Astrocyte of the cerebellum (primary cell): ENCODE data around the gene TNFRSF25.

Experiments used
- DNase-seq: peaks from one replicate; pipeline ENCODE4 v3.0.0-alpha.2; 2011; ENCODE audit warnings: low read depth
- H3K4me3 ChIP-seq: 2 replicates; pipeline ENCODE4 v1.5.1; 2011; ENCODE audit warnings: mild to moderate bottlenecking, low read depth, low read length, moderate library complexity
- in situ Hi-C: cut with HindIII; loops from 2 replicates; pipeline ENCODE4 v1.10.0; 2017; ENCODE audit warnings: low sequenced_read_pairs
- TF ChIP-seq, protein P1 (sequence below): IDR thresholded peaks from 2 replicates; pipeline ENCODE4 v1.5.1; 2012; ENCODE audit warnings: low read length, low read depth, moderate library complexity, mild to moderate bottlenecking; ENCODE audit errors: missing control alignments

TNFRSF25 gene

GRCh38 chr1:6426972-6427350, 39.0 kb downstream of the TNFRSF25 start:
- in situ Hi-C loops, result no loop called here
- TF ChIP-seq, protein P1, sequence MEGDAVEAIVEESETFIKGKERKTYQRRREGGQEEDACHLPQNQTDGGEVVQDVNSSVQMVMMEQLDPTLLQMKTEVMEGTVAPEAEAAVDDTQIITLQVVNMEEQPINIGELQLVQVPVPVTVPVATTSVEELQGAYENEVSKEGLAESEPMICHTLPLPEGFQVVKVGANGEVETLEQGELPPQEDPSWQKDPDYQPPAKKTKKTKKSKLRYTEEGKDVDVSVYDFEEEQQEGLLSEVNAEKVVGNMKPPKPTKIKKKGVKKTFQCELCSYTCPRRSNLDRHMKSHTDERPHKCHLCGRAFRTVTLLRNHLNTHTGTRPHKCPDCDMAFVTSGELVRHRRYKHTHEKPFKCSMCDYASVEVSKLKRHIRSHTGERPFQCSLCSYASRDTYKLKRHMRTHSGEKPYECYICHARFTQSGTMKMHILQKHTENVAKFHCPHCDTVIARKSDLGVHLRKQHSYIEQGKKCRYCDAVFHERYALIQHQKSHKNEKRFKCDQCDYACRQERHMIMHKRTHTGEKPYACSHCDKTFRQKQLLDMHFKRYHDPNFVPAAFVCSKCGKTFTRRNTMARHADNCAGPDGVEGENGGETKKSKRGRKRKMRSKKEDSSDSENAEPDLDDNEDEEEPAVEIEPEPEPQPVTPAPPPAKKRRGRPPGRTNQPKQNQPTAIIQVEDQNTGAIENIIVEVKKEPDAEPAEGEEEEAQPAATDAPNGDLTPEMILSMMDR, result no peak
- no peak for DNase-seq
- H3K4me3 ChIP-seq, result no peak overlapping the region

DNA sequence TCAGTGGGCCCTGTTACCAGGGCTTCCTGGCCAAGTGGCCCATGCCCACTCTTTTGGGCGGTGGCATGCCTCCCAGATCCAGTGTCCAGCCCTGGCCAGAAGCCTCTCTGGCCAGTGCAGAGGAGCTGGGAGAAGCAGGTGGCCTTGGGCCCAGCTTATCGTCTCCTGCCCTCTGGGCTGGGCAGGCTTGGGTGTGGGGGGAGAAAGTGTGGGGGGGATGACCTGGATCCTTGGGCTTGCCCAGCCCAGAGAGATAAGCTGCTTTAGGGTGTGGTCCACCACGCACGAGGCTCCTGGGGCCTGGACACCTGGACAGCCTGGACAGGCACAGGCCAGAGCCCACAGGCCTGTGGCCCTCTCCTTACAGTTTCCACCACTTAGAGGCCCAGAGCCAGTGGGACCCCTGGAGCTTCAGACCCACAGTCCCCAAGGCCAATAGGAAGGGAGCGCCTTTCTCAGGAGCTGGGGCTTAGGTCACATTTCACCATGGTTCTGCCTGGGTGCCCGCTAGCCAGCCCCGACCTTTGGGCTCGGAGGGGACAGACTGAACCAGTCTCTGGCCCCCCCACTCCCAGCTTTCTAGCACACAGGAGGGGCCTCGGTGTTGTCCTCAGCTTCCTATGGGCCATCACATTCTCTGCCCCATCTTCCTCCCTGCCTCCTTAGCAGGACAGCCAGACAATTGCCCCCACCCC, 39.5 kb downstream of the TNFRSF25 start:
- no peak overlapping the region for H3K4me3 ChIP-seq
- DNase-seq, result no peak
- in situ Hi-C loops, result no loop called here
- TF ChIP-seq, protein P1, result no peak

DNA sequence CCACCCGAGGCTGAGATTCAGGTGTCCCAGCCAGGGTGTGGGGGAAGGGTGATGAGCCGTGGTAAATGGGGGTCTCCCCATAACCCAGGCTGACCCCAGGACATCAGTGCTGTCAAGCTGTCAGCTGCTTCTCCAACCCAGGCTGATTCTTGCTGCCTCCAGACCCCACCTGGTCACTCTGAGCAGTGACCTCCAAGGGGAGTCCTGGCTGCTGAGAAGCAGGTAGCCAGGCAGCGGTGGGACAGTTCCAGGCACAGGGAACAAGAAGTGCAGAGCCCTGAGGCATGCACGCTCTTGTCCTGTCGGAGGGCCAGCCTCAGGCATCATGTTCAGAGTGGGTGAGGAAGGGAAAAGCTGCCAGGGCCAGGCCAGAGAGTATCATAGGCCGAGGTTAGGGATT, 40.3 kb downstream of the TNFRSF25 start:
- TF ChIP-seq, protein P1, result no peak
- in situ Hi-C loops, result no loop called here
- no peak overlapping the region for H3K4me3 ChIP-seq
- no peak for DNase-seq

DNA sequence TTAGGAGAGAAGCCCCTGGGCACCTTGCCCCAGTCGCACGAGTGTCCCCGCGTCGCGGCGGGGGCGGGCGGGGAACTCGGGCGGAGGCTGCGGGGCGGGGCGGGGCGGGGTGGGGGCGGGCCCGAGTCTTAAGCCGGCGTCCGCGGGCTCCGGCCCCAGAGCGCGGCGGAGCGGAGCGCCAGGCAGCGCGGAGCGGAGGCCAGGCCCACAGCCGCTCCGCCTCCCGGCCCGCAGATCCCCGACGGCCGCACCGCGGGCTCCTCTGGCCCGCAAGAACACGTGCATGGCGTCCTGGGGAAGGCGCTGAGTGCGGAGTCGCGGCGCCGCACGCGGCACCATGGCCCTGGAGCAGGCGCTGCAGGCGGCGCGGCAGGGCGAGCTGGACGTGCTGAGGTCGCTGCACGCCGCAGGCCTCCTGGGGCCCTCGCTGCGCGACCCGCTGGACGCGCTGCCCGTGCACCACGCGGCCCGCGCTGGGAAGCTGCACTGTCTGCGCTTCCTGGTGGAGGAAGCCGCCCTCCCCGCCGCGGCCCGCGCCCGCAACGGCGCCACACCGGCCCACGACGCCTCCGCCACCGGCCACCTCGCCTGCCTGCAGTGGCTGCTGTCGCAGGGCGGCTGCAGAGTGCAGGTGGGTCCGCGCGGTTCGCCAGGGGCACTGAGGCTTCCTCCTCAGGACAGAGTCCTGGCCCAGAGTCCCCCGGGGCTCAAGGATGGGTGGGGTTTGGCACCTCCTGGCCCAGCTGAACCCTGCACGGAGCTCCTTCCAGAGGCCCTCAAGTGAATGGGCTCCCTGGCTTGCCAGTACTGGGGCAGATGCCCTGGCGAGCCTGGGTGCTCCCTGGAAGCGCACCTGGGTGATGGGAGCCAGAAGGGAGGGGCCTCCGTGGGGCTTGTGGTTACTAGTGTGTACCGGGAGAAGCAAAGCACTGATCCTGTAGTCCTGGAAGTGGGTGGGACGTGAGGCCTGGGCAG, 41.1 kb downstream of the TNFRSF25 start, which contains the start of gene ESPN:
TSS of gene ESPN (plus strand) at position 158 of the 975 bp plus-strand sequence. CDS start at position 338, 180 bp downstream.
- DNase-seq, result no peak
- H3K4me3 ChIP-seq, result no peak within 1 kb of the TSS
- in situ Hi-C loops, result no loop called here
- TF ChIP-seq, protein P1, result no peak

DNA sequence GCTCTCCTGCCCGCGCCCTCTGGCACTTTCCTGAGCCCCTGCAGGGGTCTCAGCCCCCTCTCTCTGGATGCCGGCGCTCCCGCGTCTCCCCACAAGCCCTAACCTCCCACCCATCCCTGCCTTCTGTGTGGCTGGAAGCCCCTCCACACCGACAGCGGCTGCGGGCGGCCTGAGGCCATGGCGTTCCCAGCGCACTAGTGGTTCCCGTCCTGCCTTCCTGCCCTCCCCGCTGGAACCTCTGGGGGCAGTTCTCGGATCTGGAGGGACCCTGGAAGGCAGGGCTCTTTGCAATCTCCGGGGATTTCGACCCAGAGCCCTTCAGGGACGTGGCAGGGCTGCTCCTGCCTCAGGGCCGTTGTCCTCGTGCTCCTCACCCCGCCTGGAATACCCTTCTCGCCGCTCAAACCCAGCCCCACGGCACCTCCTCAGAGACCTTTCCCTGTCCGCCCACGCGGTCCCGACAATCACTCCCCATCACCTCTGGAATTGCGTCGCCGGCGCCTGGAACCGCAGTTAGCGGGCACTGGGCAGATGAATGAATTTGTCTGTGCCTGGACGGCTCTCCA, 41.9 kb downstream of the TNFRSF25 start:
- no peak for DNase-seq
- in situ Hi-C loops, result no loop called here
- no peak overlapping the region for H3K4me3 ChIP-seq
- TF ChIP-seq, protein P1, result no peak

DNA sequence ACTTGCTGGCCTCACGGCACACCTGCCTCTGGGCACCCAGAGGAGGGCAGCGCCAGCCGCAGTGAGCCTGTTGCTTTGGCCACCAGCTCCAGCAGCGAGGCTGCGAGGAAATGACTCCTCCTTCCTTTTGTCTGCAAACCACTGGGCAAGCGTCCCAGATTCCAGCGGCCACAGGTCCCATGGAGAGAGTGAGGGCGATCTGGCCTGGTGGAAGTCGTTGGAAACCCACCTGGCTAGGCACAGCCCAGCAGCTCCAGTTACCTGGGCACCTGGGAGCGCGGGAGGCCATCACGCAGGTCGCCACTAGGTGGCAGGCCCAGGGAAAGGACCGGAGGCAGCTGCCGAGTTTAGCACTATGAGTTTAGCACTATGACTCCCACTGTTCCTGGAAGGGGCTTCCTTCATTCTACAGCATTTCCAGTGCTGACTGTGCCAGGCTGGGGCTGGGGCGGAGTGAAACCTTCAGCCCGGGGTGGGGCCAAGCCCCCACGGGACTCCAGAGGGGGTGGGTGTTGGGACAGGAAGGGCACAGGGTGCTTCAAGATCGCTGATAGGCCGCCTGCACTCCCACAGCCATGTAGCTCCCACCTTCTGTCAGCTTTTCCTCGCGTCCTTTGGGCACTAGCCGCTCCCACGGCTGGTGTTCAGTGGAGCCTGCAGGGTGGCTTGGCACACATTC, 42.5 kb downstream of the TNFRSF25 start:
- in situ Hi-C loops, result no loop called here
- TF ChIP-seq, protein P1, result peak; percentile 79
- DNase-seq, result peak; percentile 59
- no peak overlapping the region for H3K4me3 ChIP-seq
